Nephron (organoid): Measurements from ENCODE around the gene LRAT.
A peak's percentile ranks its signal among the peaks of the same experiment; 100 is the strongest.

Experiments
- H3K27ac Mint-ChIP-seq, 3 experiments: 2 replicates each; pipeline ENCODE4 v1.8.0; 2020; ENCODE audit warnings: mixed read lengths in 3 of 3, mild to moderate bottlenecking in 2 of 3, moderate library complexity in 1 of 3
- H3K27me3 Mint-ChIP-seq: 2 replicates; pipeline ENCODE4 v1.8.0; 2021; ENCODE audit warnings: low read depth, mild to moderate bottlenecking, moderate library complexity, mixed read lengths
- H3K36me3 Mint-ChIP-seq: 2 replicates; pipeline ENCODE4 v1.8.0; 2020; ENCODE audit warnings: low read depth, mixed read lengths
- H3K4me1 Mint-ChIP-seq: 2 replicates; pipeline ENCODE4 v1.8.0; 2020; ENCODE audit warnings: mixed read lengths
- H3K4me3 Mint-ChIP-seq, 3 experiments: 2 replicates each; pipeline ENCODE4 v1.8.0; 2020; ENCODE audit warnings: mild to moderate bottlenecking in 3 of 3, mixed read lengths in 3 of 3, moderate library complexity in 2 of 3
- H3K9me3 Mint-ChIP-seq: 2 replicates; pipeline ENCODE4 v1.8.0; 2020; ENCODE audit warnings: mixed read lengths
- CTCF ChIP-seq, 3 experiments: fragments of 200-600 bp; sonication (generic); IDR thresholded peaks; one replicate each; pipeline ENCODE4 v1.5.0; 2021; ENCODE audit warnings: antibody characterized with exemption in 3 of 3; ENCODE audit not compliant: unreplicated experiment in 3 of 3

The LRAT gene

GRCh38 chr4:154732669-154733068 is 11.1 kb upstream of the LRAT start:
- Mint-ChIP-seq H3K27ac (no peak overlapping the region), H3K9me3 (no peaks in the 10 kb centered on the region), H3K36me3 (no peaks in the 10 kb centered on the region), H3K27me3 (peaks cover 7% of the 10 kb centered on the region), H3K4me3 (no peak overlapping the region), H3K4me1 (no peaks in the 10 kb centered on the region)
- TF ChIP-seq CTCF (IDR thresholded peaks at IDR 0.05; ENCODE audit: unreplicated experiment in 3 of 3) = no peak

DNA sequence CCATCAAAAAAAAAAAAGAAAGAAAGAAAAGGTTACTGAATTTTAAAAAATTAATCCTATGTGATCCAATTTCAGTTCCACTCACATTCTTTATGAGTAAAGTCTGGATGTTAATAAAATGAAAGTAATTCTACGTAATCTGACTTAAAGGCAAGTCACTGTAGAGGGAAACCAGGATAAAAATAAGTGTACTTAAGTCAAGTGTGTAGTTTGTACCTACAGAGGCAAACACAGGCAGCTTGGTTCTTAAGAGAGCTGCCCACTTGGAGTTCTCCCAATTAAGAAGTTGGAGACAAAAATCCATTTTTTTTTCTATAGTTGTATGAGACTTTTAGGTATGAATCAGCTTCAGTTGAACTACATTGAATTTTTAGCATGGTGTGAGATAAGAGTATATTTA is 7.0 kb upstream of the LRAT start:
- Mint-ChIP-seq H3K9me3 (no peaks in the 10 kb centered on the region), H3K4me3 (no peak overlapping the region), H3K36me3 (no peaks in the 10 kb centered on the region), H3K4me1 (peaks cover 10% of the 10 kb centered on the region), H3K27ac (no peak overlapping the region), H3K27me3 (peaks cover 41% of the 10 kb centered on the region)
- TF ChIP-seq CTCF (IDR thresholded peaks at IDR 0.05; ENCODE audit: unreplicated experiment in 3 of 3) = no peak

GRCh38 chr4:154738426-154738825 is 5.4 kb upstream of the LRAT start:
- Mint-ChIP-seq H3K4me3 (no peak overlapping the region), H3K27ac (no peak overlapping the region), H3K36me3 (no peaks in the 10 kb centered on the region), H3K27me3 (peaks cover 50% of the 10 kb centered on the region), H3K4me1 (peaks cover 20% of the 10 kb centered on the region), H3K9me3 (no peaks in the 10 kb centered on the region)
- TF ChIP-seq CTCF (IDR thresholded peaks at IDR 0.05; ENCODE audit: unreplicated experiment in 3 of 3) = no peak

DNA sequence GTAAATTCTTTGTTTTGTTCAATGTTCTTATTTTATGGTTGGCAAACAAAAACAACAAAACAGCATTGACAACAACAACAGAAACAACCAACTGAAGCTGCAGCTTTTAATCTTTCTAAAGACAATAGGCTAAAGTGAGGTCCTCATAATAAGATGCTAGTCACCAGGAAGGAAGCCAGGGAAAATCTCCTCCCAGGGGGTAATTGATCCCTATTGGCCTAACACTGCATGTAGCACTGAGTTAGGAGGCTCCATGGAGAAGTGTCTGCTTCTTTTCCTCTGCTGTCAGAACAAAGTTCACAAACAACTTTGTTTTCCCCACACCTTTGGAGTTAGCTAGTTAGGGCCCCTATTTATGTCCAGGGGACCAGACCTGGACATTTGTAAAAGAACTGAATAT is 4.7 kb upstream of the LRAT start:
- Mint-ChIP-seq H3K36me3 (no peaks in the 10 kb centered on the region), H3K9me3 (no peaks in the 10 kb centered on the region), H3K4me3 (no peak overlapping the region), H3K27me3 (peaks cover 57% of the 10 kb centered on the region), H3K27ac (no peak overlapping the region), H3K4me1 (peaks cover 25% of the 10 kb centered on the region)
- TF ChIP-seq CTCF (IDR thresholded peaks at IDR 0.05; ENCODE audit: unreplicated experiment in 3 of 3) = no peak

DNA sequence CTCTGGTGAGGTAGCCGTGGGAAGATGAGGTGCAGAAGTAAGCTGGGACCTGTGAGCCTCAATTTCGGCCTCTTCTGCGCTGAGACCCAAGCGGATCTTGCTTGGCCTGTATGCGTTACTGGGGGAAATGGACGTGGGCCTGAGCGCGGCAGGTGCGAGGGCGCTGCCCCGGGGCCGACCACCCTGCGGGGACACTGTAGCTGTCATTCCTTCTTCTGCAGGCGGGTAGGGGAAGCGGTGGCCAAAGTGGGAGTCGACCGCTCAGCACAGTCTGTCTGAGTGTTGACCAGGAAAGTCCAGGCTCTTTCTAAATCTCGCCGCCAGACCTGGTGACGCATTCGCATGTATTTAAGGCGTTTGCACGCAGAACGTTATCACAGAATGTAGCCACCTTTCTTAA is 3.3 kb upstream of the LRAT start:
- H3K4me1 Mint-ChIP-seq = peaks cover 28% of the 10 kb centered on the region
- no peak overlapping the region for H3K4me3 Mint-ChIP-seq
- TF ChIP-seq CTCF (IDR thresholded peaks at IDR 0.05; ENCODE audit: unreplicated experiment in 3 of 3) = no peak
- no peaks in the 10 kb centered on the region for H3K9me3 Mint-ChIP-seq
- H3K27ac Mint-ChIP-seq = no peak overlapping the region
- H3K36me3 Mint-ChIP-seq = no peaks in the 10 kb centered on the region
- peaks cover 70% of the 10 kb centered on the region for H3K27me3 Mint-ChIP-seq

DNA sequence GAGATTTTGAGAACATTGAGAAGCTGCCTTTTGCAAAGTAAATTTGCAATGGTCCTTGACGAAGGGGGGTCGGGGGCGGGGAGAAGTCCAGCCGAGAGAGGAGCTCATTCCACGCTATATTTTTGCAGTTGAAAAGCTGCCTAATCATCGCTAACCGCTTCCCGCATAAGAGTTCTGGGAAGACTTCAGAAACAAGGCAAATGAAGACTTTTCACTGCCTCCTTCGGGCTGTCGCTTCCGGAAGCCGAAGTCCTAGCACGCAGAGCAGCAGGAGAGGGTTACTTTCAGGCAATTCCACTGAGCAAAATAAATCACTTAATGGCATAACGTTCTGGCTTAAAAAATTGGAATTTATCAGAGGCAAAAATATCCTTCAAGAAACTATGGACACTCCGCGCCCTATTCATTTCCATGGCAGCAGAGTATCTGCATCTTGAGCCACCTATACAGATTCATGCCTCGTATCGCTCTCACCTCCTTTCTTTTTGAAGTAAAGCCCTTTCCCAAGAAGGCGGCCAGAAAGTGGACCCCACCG is 2.6 kb upstream of the LRAT start:
- H3K36me3 Mint-ChIP-seq = no peaks in the 10 kb centered on the region
- peaks cover 78% of the 10 kb centered on the region for H3K27me3 Mint-ChIP-seq
- peaks cover 28% of the 10 kb centered on the region for H3K4me1 Mint-ChIP-seq
- H3K9me3 Mint-ChIP-seq = no peaks in the 10 kb centered on the region
- H3K27ac Mint-ChIP-seq = no peak overlapping the region
- no peak for TF ChIP-seq CTCF (IDR thresholded peaks at IDR 0.05; ENCODE audit: unreplicated experiment in 3 of 3)
- peak overlapping the region; percentile 58 to 69 (median 63) for H3K4me3 Mint-ChIP-seq
